Natural killer cell (primary cell): ENCODE data around the gene HTT-AS. TPM values are rescaled to one million over a fixed set of nuclear protein-coding genes. Genes with fewer than 3 reads are reported as not detected.

ENCODE experiments used
- ATAC-seq, 3 donors: fragments of 150-1000 bp in 2 of 3; fragments of 200-7000 bp in 1 of 3; cut with Tn5 transposase; 1 replicate in 1 of 3; 2 replicates in 2 of 3; pipeline ENCODE4 v1.10.0; 2021; ENCODE audit warnings: mild to moderate bottlenecking in 2 of 3, moderate library complexity in 2 of 3
- DNase-seq, 2 donors: peaks; one replicate each; pipeline versions ENCODE4 v3.0.0 to v3.0.0-alpha.2; 2013 to 2021; ENCODE audit warnings: mixed read lengths in 1 of 2
- H3K27ac ChIP-seq: one replicate; pipeline ENCODE4 v1.5.1; 2013; ENCODE audit warnings: mild to moderate bottlenecking, low read length
- H3K27me3 ChIP-seq: one replicate; pipeline ENCODE4 v1.6.1; 2013; ENCODE audit warnings: low read length; ENCODE audit not compliant: control insufficient read depth, insufficient read depth
- H3K36me3 ChIP-seq: one replicate; pipeline ENCODE4 v1.6.1; 2013; ENCODE audit warnings: low read length; ENCODE audit not compliant: control insufficient read depth, insufficient read depth
- H3K4me1 ChIP-seq: one replicate; pipeline ENCODE4 v1.6.1; 2013; ENCODE audit warnings: low read length; ENCODE audit not compliant: control insufficient read depth, insufficient read depth
- H3K4me3 ChIP-seq: one replicate; pipeline ENCODE4 v1.5.1; 2013; ENCODE audit warnings: low read length
- H3K9me3 ChIP-seq: one replicate; pipeline ENCODE4 v1.6.1; 2013; ENCODE audit warnings: low read length; ENCODE audit not compliant: control insufficient read depth, insufficient read depth
- H3K27ac Mint-ChIP-seq, 2 donors: one replicate each; pipeline ENCODE4 v1.8.0; 2022; ENCODE audit warnings: mild to moderate bottlenecking in 2 of 2, mixed read lengths in 2 of 2, moderate library complexity in 1 of 2
- H3K27me3 Mint-ChIP-seq, 2 donors: one replicate each; pipeline ENCODE4 v1.8.0; 2022; ENCODE audit warnings: low read depth in 2 of 2, mixed read lengths in 2 of 2
- H3K36me3 Mint-ChIP-seq: one replicate; pipeline ENCODE4 v1.8.0; 2022; ENCODE audit warnings: mixed read lengths
- H3K4me1 Mint-ChIP-seq, 2 donors: one replicate each; pipeline ENCODE4 v1.8.0; 2022; ENCODE audit warnings: mixed read lengths in 2 of 2
- H3K4me3 Mint-ChIP-seq: one replicate; pipeline ENCODE4 v1.8.0; 2022; ENCODE audit warnings: mild to moderate bottlenecking, moderate library complexity, mixed read lengths
- H3K9me3 Mint-ChIP-seq, 2 donors: one replicate each; pipeline ENCODE4 v1.8.0; 2022; ENCODE audit warnings: mixed read lengths in 2 of 2
- CTCF ChIP-seq: fragments of 200-600 bp; IDR thresholded peaks from one replicate; pipeline ENCODE4 v1.8.0; 2022; ENCODE audit warnings: antibody characterized with exemption
- WGBS: methylation state at CpG from one replicate; pipeline ENCODE4 v1.1.7; 2013; ENCODE audit warnings: missing lambda C conversion rate; ENCODE audit not compliant: insufficient coverage; 5-methylcytosine and 5-hydroxymethylcytosine counted together
- intact Hi-C: fragments of 100-400 bp; cut with micrococcal nuclease; formaldehyde crosslinking; loops from one replicate; pipeline ENCODE4 v1.14.2; 2022
- total RNA-seq, 4 donors: library from RNA; stranded (reverse); fragments of 120-200 nt in 1 of 4; gene quantifications; one replicate each; pipeline versions ENCODE4 v1.2.3 to v1.2.4, GENCODE V29; 2013 to 2022

The HTT-AS gene
- total RNA-seq, 3 donors from 2014 or later (not counting 1 experiment from before 2014, with no cell fraction given), result not detected

GRCh38 chr4:3021127-3021526 is 53.2 kb downstream of the HTT-AS start:
- Mint-ChIP-seq H3K4me3 (no peak overlapping the region), H3K27ac (no peak overlapping the region), H3K36me3 (peaks cover 5% of the 10 kb centered on the region), H3K4me1 (no peaks in the 10 kb centered on the region), H3K27me3 (peaks cover 10 to 12% of the 10 kb centered on the region in 2 donors), H3K9me3 (no peaks in the 10 kb centered on the region)
- no peak for DNase-seq
- no peaks in the 10 kb centered on the region for H3K27me3 ChIP-seq
- no peaks in the 10 kb centered on the region for H3K36me3 ChIP-seq
- no peak overlapping the region for H3K4me3 ChIP-seq
- no peak for ATAC-seq
- 68% methylated on average over 6 of the region's 6 CpGs for WGBS
- TF ChIP-seq CTCF, result no peak
- intact Hi-C loops, result no loop called here
- no peaks in the 10 kb centered on the region for H3K9me3 ChIP-seq
- no peak overlapping the region for H3K27ac ChIP-seq
- H3K4me1 ChIP-seq, result no peaks in the 10 kb centered on the region

- Histone ChIP-seq H3K36me3 (no peaks in the 10 kb centered on the region), H3K27ac (no peak overlapping the region), H3K27me3 (no peaks in the 10 kb centered on the region), H3K9me3 (no peaks in the 10 kb centered on the region), H3K4me3 (no peak overlapping the region), H3K4me1 (no peaks in the 10 kb centered on the region)
- H3K9me3 Mint-ChIP-seq, result no peaks in the 10 kb centered on the region
- no peak overlapping the region for H3K27ac Mint-ChIP-seq
- intact Hi-C loops, result no loop called here
- ATAC-seq, result no peak
- no peaks in the 10 kb centered on the region for H3K4me1 Mint-ChIP-seq
- DNase-seq, result no peak
- WGBS, result 88% methylated on average over 12 of the region's 13 CpGs
- peaks cover 10 to 12% of the 10 kb centered on the region in 2 donors for H3K27me3 Mint-ChIP-seq
- H3K4me3 Mint-ChIP-seq, result no peak overlapping the region
- peaks cover 5% of the 10 kb centered on the region for H3K36me3 Mint-ChIP-seq
- TF ChIP-seq CTCF, result no peak
Observed at GRCh38 chr4:3019145-3019846, 55.0 kb downstream of the HTT-AS start.

- ATAC-seq (no peak), DNase-seq (no peak)
- H3K4me3 ChIP-seq, result no peak overlapping the region
- H3K27ac Mint-ChIP-seq, result no peak overlapping the region
- TF ChIP-seq CTCF, result no peak
- no peaks in the 10 kb centered on the region for H3K36me3 ChIP-seq
- peaks cover 0 to 6% of the 10 kb centered on the region in 2 donors for H3K27me3 Mint-ChIP-seq
- H3K4me1 Mint-ChIP-seq, result no peaks in the 10 kb centered on the region
- WGBS, result 22% methylated on average over 1 of the region's 4 CpGs
- H3K27me3 ChIP-seq, result no peaks in the 10 kb centered on the region
- H3K9me3 Mint-ChIP-seq, result no peaks in the 10 kb centered on the region
- no peaks in the 10 kb centered on the region for H3K36me3 Mint-ChIP-seq
- no peaks in the 10 kb centered on the region for H3K4me1 ChIP-seq
- H3K4me3 Mint-ChIP-seq, result no peak overlapping the region
- intact Hi-C loops, result no loop called here
- no peak overlapping the region for H3K27ac ChIP-seq
- H3K9me3 ChIP-seq, result no peaks in the 10 kb centered on the region
Observed at GRCh38 chr4:3017504-3017903, 56.8 kb downstream of the HTT-AS start.

- WGBS, result 85% methylated on average over 4 of the region's 4 CpGs
Observed at GRCh38 chr4:3016961-3017360, 57.4 kb downstream of the HTT-AS start.

More at GRCh38 chr4:3016961-3017360, 57.4 kb downstream of the HTT-AS start:
- no peaks in the 10 kb centered on the region for H3K4me1 Mint-ChIP-seq
- no peaks in the 10 kb centered on the region for H3K36me3 ChIP-seq
- intact Hi-C loops, result no loop called here
- no peak for TF ChIP-seq CTCF
- DNase-seq (no peak), ATAC-seq (no peak)
- H3K36me3 Mint-ChIP-seq, result no peaks in the 10 kb centered on the region
- no peaks in the 10 kb centered on the region for H3K9me3 Mint-ChIP-seq
- no peak overlapping the region for H3K4me3 Mint-ChIP-seq
- H3K27ac Mint-ChIP-seq, result no peak overlapping the region
- H3K27me3 ChIP-seq, result no peaks in the 10 kb centered on the region
- no peaks in the 10 kb centered on the region for H3K9me3 ChIP-seq
- peaks cover 0 to 6% of the 10 kb centered on the region in 2 donors for H3K27me3 Mint-ChIP-seq
- H3K27ac ChIP-seq, result no peak overlapping the region
- H3K4me3 ChIP-seq, result no peak overlapping the region
- no peaks in the 10 kb centered on the region for H3K4me1 ChIP-seq
